Activated naive CD4-positive, alpha-beta T cell treated with anti-CD3 and anti-CD28 coated beads, Interleukin-2, amount 50 U/mL, for 72 hours (primary cell): ENCODE data around the gene ZNF786. TPM values are rescaled to one million over a fixed set of nuclear protein-coding genes. Genes with fewer than 3 reads are reported as not detected.

ENCODE experiments used
- ATAC-seq, 2 donors: fragments of 150-1000 bp; cut with Tn5 transposase; 2 replicates each; pipeline ENCODE4 v1.10.0; 2021; ENCODE audit warnings: mild to moderate bottlenecking in 2 of 2, moderate library complexity in 2 of 2
- DNase-seq, 2 donors: peaks; one replicate each; pipeline ENCODE4 v3.0.0; 2021 to 2022; ENCODE audit warnings: low spot score in 2 of 2
- H3K27ac Mint-ChIP-seq, 2 donors: one replicate each; pipeline ENCODE4 v1.8.0; 2022; ENCODE audit warnings: mild to moderate bottlenecking in 2 of 2, mixed read lengths in 2 of 2
- H3K36me3 Mint-ChIP-seq, 2 donors: one replicate each; pipeline ENCODE4 v1.8.0; 2022; ENCODE audit warnings: mixed read lengths in 2 of 2
- H3K9me3 Mint-ChIP-seq, 2 donors: one replicate each; pipeline ENCODE4 v1.8.0; 2022; ENCODE audit warnings: mixed read lengths in 2 of 2
- total RNA-seq, 2 donors: library from RNA; stranded (reverse); gene quantifications; one replicate each; pipeline ENCODE4 v1.2.3, GENCODE V29; 2022

ZNF786 gene
- total RNA-seq, 2 donors from 2014 or later = 4.3 to 4.7 TPM

- Mint-ChIP-seq H3K27ac (peak overlapping the region; percentile 56 to 70), H3K36me3 (peaks cover 26 to 44% of the 10 kb centered on the region in 2 donors), H3K9me3 (no peaks in the 10 kb centered on the region)
- DNase-seq (no peak), ATAC-seq (no peak)
These were observed 68.8 kb downstream of the ZNF786 start for GRCh38 chr7:149021725-149022062.

DNA sequence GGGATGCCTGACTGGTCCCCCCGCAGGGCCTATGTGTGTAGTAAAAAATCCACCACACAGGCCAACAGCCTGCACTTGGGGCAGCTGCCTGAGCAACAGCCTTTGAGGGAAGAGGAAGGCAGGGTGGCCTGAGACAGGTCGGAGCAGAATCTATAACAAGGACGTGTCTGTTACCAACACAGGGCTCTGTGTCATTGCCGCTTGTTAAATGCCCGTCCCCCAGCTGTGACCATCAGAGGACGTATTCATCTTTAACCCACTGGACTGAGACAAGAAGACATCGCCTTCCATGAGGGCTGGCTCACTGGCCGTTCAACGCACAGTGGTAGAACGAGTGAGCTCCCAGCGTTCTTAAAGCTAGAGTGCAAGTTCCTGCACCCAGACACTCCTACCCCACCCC lies 70.0 kb downstream of the ZNF786 start:
- no peaks in the 10 kb centered on the region for H3K9me3 Mint-ChIP-seq
- H3K36me3 Mint-ChIP-seq = peaks cover 18 to 36% of the 10 kb centered on the region in 2 donors
- H3K27ac Mint-ChIP-seq = peak overlapping the region; percentile 62 to 87

More for the DNA sequence above, 70.0 kb downstream of the ZNF786 start:
- ATAC-seq (no peak), DNase-seq (no peak)

Other genes with a start within 250 kb of the ZNF786 start
- 100 to 1,000 TPM; 106 to 171 TPM for gene EZH2, start 206.4 kb downstream of the ZNF786 start, total RNA-seq
- gene PDIA4, start 62.2 kb downstream of the ZNF786 start, total RNA-seq = 10 to 100 TPM; 56.7 to 78.0 TPM
- gene ZNF425, start 35.6 kb upstream of the ZNF786 start, total RNA-seq = under 1 TPM; 0.34 to 0.45 TPM
- 1 to 10 TPM; 6.6 to 8.7 TPM for gene ZNF398, start 56.7 kb upstream of the ZNF786 start, total RNA-seq
- gene ZNF282, start 104.8 kb upstream of the ZNF786 start, total RNA-seq = 10 to 100 TPM; 23.5 to 35.6 TPM
- gene ZNF212, start 148.9 kb upstream of the ZNF786 start, total RNA-seq = 10 to 100 TPM; 12.1 to 13.3 TPM
- 10 to 100 TPM in 1 of 2 donors, 1 to 10 TPM in 1; 7.6 to 18.2 TPM for gene ZNF783, start 171.5 kb upstream of the ZNF786 start, total RNA-seq